GM19397 (cell line): ENCODE measurements around the gene CDCA4.

Experiments
- ATAC-seq: cut with Tn5 transposase; IDR thresholded peaks from one replicate; pipeline ENCODE4 v1.9.1; 2021; ENCODE audit warnings: mild to moderate bottlenecking, moderate library complexity; ENCODE audit not compliant: unreplicated experiment

Gene CDCA4

GRCh38 chr14:104993306-104993705, 27.6 kb downstream of the CDCA4 start:
- no peak for ATAC-seq

- no peak for ATAC-seq
These were observed 28.4 kb downstream of the CDCA4 start for GRCh38 chr14:104992501-104992900.

DNA sequence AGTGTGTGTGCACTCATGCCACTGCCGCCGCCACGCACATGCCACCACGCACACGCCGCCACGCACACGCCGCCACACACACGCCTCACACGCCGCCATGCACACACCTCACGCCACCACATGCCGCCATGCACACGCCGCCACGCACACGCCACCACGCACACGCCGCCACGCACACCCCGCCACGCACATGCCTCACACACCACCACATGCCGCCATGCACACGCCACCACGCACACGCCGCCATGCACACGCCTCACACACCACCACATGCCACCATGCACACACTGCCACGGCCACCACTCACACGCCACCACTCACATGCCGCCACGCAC, 29.0 kb downstream of the CDCA4 start:
- no peak for ATAC-seq

- ATAC-seq: no peak
These were observed 31.0 kb downstream of the CDCA4 start for GRCh38 chr14:104989951-104990303.

GRCh38 chr14:104989236-104989950, 31.5 kb downstream of the CDCA4 start:
- no peak for ATAC-seq

- ATAC-seq: no peak
These were observed 34.3 kb downstream of the CDCA4 start for GRCh38 chr14:104986487-104987164.

DNA sequence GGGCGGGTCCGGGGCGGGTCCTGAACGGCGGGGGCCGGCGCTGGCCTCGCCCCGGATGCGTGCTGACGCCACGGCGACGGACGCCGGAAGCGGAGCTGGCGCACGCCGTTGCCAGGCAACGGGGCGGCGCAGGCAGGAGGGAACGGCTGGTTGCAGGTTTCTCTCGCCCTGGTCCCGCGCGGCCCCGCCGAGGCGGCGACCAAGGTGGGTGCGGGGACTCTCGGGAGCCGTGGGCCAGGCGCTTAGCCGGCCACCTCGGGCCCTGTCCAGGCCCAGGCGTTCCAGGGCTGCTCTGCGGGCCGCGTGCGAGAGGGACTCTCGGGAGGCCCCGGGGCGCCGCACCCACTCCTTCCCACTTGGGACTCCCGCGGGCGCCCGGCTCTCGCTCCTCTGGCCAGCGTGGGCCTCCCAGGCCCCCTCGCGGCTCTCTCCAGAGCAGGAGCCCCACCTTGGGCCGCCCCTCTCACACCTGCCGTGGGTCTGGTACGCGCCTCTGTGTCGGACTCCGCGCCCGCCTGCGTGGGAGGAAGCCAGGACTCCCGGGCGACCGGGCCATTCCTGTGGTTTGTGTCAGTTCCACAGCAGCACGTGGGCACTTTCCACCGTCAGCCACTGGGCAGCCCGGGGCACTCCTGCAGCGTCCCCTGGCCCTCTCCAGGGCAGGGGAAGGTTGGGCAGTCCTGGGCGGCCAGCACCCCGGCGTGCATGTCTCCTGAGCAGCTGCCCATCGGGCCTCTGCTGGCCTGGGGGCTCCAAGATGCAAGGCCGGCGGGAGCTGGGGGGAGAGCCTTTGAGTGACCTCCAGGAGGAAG, 35.0 kb downstream of the CDCA4 start, which contains the start of gene CLBA1:
TSS of gene CLBA1 (plus strand) at position 114 of the 812 bp plus-strand sequence. CDS start at position 758, 644 bp downstream.
- peak; percentile 95 for ATAC-seq

GRCh38 chr14:104984056-104984894, 36.6 kb downstream of the CDCA4 start:
- no peak for ATAC-seq

DNA sequence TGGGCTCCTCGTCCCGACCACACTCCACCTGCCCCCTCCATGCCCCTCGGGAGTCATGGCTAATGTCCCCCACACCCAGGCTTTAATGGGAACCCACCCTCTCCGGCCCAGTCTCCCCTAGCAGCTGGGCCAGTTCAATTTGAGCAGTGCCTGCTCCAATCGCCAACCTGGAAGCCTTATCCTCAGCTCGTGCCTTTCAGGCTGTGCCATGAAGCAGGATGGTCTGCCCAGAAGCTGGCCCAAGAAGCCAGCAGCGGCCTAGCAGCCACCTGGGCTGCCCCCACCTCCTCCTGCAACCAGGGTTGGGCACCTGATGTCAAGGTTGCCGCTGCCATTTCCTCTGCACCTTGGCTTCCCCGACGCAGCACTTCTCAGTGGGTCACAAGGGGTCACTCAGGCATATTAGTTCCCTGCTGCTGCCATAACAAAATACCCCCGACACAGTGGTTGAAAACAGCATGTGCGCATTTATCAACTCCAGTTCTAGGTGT, 37.6 kb downstream of the CDCA4 start:
- no peak for ATAC-seq

GRCh38 chr14:104982548-104983230, 38.2 kb downstream of the CDCA4 start:
- ATAC-seq: no peak

GRCh38 chr14:104981699-104982541, 39.0 kb downstream of the CDCA4 start:
- no peak for ATAC-seq

- ATAC-seq: no peak
These were observed 40.0 kb downstream of the CDCA4 start for GRCh38 chr14:104980611-104981531.

- ATAC-seq: no peak
These were observed 40.9 kb downstream of the CDCA4 start for GRCh38 chr14:104979758-104980610.

GRCh38 chr14:104978746-104979691, 41.9 kb downstream of the CDCA4 start:
- ATAC-seq: no peak

GRCh38 chr14:104977681-104978653, 42.9 kb downstream of the CDCA4 start, which contains the start of gene AHNAK2:
TSS of gene AHNAK2 (minus strand) at chr14:104978374. CDS start at chr14:104978237, 137 bp downstream.
- no peak for ATAC-seq
